ENCODE data around the gene PKNOX2.

The PKNOX2 gene

DNA sequence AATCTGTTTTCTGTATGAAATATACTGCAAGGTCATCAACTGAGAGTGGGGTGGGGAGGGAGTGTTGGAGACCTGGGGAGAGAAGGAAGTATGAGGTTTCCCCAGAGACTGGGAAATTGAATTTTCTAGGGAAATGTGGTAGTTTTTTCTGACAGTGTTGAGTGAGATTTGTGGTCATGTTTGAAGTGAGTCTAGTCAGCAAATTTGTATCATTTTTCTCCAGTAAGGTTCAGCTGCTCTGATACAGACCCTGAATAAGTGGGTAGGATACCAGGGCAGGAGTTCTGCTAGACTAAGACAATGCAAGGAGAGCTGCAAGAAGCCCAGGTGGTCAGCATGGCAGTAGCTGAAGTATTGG lies 112.0 kb downstream of the PKNOX2 start:
- TF ChIP-seq, protein P1, sequence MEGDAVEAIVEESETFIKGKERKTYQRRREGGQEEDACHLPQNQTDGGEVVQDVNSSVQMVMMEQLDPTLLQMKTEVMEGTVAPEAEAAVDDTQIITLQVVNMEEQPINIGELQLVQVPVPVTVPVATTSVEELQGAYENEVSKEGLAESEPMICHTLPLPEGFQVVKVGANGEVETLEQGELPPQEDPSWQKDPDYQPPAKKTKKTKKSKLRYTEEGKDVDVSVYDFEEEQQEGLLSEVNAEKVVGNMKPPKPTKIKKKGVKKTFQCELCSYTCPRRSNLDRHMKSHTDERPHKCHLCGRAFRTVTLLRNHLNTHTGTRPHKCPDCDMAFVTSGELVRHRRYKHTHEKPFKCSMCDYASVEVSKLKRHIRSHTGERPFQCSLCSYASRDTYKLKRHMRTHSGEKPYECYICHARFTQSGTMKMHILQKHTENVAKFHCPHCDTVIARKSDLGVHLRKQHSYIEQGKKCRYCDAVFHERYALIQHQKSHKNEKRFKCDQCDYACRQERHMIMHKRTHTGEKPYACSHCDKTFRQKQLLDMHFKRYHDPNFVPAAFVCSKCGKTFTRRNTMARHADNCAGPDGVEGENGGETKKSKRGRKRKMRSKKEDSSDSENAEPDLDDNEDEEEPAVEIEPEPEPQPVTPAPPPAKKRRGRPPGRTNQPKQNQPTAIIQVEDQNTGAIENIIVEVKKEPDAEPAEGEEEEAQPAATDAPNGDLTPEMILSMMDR (conservative IDR thresholded peaks at IDR 0.05; ENCODE audit: low read depth, low read length) = no peak
- DNase-seq (ENCODE audit: low read depth) = no peak
- H3K4me3 ChIP-seq (ENCODE audit: low read depth, low read length) = no peak overlapping the region

DNA sequence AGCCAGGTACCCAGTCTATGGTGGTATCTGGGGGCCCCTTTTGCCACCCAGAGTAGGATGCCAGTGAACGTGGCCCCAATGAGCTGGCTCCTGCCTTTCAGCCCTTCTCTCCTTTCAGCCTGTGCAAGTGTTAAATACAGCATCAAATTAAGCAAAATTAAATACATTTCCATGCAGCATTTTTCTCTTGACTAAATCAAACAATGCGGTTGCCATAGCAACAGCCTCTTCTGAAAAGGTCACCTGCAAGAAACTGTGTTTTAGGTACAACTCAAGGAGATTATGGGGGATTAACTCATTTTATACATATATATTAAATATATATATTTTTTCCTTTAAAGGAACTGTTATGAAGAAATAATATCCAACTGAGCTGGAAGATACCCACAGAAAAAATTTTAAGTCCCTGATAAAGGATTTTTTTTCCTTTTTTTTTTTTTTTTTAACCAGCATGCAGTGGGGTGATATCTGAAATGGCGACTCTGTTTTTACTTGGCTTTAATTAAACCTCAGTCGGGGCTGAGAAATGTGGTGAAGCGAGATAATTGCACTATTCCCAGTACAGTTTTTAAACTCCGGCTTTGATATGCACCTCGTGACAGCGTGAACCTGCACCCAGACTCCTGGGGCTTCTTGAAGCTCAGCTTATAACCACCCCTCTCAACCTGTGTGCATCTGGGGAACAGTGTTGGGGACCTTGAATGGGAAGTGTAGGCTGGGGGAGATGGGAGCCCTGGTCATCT lies 115.3 kb downstream of the PKNOX2 start:
- no peak for DNase-seq (ENCODE audit: low read depth)
- TF ChIP-seq, protein P1 (conservative IDR thresholded peaks at IDR 0.05; ENCODE audit: low read depth, low read length) = no peak

DNA sequence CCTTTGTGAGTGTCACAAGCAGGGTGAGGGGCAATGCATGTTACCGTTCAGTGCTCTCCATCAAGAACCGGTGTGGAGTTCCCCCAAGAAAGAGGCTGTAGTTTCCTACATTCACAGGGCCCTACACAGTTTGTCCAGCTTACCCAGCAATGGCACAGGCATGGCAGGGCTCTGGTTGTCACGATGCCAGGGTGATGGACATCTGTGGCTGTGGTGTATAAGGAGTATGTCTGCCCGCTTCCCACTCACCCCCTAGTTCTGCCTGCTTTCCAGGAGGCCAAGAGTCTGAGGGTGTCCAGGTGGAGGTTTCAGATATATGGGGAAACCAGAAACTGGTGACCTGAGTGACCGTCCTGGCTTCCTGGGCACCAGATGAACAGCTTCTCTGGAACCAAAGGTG lies 116.1 kb downstream of the PKNOX2 start:
- TF ChIP-seq, protein P1 (conservative IDR thresholded peaks at IDR 0.05; ENCODE audit: low read depth, low read length) = no peak
- no peak overlapping the region for H3K4me3 ChIP-seq (ENCODE audit: low read depth, low read length)
- DNase-seq (ENCODE audit: low read depth) = no peak

More for the DNA sequence above, 115.3 kb downstream of the PKNOX2 start:
- no peak overlapping the region for H3K4me3 ChIP-seq (ENCODE audit: low read depth, low read length)

DNA sequence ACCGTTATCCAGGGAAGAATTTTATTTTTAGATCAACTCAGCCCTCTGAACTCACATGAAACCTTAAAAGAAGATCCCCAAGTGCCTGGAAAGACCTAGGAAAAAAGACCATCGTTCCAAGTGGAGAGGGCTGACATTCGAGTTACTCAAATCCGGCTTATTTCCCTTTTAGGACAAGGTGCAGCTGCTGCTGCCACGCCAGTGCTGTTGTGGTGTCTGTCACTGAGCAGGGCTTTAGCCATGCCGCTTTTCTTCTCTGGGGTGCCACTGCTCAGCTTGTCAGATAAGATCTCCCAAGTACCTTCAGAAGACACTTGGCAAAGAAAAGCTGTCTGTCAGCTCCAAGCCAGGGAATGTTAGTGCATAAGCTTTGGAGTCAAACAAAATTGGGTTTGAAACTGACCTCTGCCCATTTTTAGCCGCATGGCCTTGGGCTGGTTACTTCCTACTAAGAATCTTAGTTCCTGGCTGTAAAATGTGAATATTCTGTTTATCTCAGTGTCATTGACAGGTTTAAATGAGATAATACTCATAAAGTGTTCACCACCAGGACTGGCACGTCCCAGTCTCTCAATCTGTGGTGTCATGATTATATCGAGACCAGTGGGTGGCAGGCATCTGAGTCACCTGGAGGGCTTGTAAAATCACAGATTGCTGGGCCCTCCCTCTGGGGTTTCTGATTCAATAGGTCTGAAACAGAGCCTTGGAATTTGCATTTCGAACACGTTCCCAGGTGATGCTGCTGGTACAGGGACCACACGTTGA lies 117.5 kb downstream of the PKNOX2 start:
- DNase-seq (ENCODE audit: low read depth) = no peak
- TF ChIP-seq, protein P1 (conservative IDR thresholded peaks at IDR 0.05; ENCODE audit: low read depth, low read length) = no peak
- no peak overlapping the region for H3K4me3 ChIP-seq (ENCODE audit: low read depth, low read length)

DNA sequence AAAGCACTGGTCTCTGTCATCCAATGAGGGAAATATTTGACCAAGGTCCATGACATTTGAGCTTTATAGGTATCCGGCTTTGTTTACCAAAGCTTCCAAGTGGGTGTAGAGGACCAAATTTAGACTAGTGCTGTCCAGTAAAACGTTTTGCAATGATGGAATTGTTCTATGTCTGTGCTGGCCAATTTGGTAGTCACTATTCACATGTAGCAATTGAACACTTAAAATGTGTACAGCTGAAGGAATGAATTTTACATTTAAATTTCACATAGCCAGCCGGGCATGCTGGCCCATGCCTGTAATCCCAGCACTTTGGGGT lies 118.0 kb downstream of the PKNOX2 start:
- DNase-seq (ENCODE audit: low read depth) = no peak

DNA sequence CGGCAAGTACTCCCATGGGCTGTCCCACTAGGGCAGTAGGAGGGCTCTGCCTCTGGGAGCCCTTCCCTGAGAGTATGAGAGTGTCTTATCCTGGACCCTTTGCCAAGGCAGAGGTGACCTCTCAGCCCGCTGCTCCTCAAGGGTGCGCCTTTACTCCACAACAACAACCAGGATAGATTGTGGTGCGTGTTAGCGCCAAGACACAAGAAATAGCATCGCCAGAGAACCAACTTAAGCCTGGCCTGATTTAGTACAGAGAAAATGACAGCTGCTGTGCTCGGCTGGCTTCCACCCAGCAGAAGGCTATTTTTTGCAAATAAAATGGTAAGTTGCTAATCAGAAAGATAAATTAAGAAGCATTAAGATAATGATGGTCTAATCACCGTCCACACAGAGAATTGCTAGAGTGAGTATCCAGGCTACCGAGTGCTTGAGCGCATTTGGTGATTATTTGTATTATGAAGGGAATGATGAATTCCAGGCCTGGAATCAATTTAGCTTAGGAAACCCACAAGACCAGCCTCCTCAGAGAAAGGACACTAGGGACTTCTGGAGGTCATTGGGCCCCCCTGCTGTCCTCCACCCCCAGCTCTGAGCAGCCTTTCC lies 119.8 kb downstream of the PKNOX2 start:
- TF ChIP-seq, protein P1 (conservative IDR thresholded peaks at IDR 0.05; ENCODE audit: low read depth, low read length) = no peak
- DNase-seq (ENCODE audit: low read depth) = no peak
- no peak overlapping the region for H3K4me3 ChIP-seq (ENCODE audit: low read depth, low read length)

More for the DNA sequence above, 118.0 kb downstream of the PKNOX2 start:
- no peak overlapping the region for H3K4me3 ChIP-seq (ENCODE audit: low read depth, low read length)
- TF ChIP-seq, protein P1 (conservative IDR thresholded peaks at IDR 0.05; ENCODE audit: low read depth, low read length) = no peak
